Right lobe of liver (tissue), 6 donors: Measurements from ENCODE around the gene VTN. TPM values are rescaled to one million over a fixed set of nuclear protein-coding genes. Genes with fewer than 3 reads are reported as not detected.

ENCODE experiments used
- ATAC-seq, 4 donors: fragments of 200-7000 bp; cut with Tn5 transposase; one replicate each; pipeline ENCODE4 v1.9.1; 2020; ENCODE audit warnings: mild to moderate bottlenecking in 4 of 4, moderate library complexity in 4 of 4
- DNase-seq, 3 donors: peaks; one replicate each; pipeline ENCODE4 v3.0.0-alpha.2; 2020
- H3K27ac ChIP-seq, 3 donors: fragments of 200-600 bp; one replicate each; pipeline ENCODE4 v1.8.0; 2022
- H3K27me3 ChIP-seq, 2 donors: fragments of 200-600 bp; one replicate each; pipeline ENCODE4 v1.8.0; 2022
- H3K36me3 ChIP-seq, 4 donors: fragments of 200-600 bp; sonication (generic) in 1 of 4; one replicate each; pipeline versions ENCODE4 v1.5.1 to v1.8.0; 2017 to 2022; ENCODE audit warnings: control low read depth in 1 of 4
- H3K4me1 ChIP-seq, 4 donors: fragments of 200-600 bp; sonication (generic) in 1 of 4; one replicate each; pipeline versions ENCODE4 v1.5.1 to v1.8.0; 2017 to 2022; ENCODE audit warnings: control low read depth in 1 of 4
- H3K4me3 ChIP-seq, 3 donors: fragments of 200-600 bp; one replicate each; pipeline ENCODE4 v1.8.0; 2022
- H3K9me3 ChIP-seq, 4 donors: fragments of 200-600 bp; sonication (generic) in 1 of 4; one replicate each; pipeline versions ENCODE4 v1.5.1 to v1.8.0; 2017 to 2022; ENCODE audit warnings: control low read depth in 1 of 4
- CTCF ChIP-seq, 4 donors: fragments of 200-600 bp in 3 of 4; fragments of 450-650 bp in 1 of 4; IDR thresholded peaks; one replicate each; pipeline versions ENCODE4 v1.5.1 to v1.8.0; 2016 to 2022; ENCODE audit warnings: antibody characterized with exemption in 4 of 4, mild to moderate bottlenecking in 2 of 4
- POLR2A ChIP-seq: fragments of 450-650 bp; IDR thresholded peaks from one replicate; pipeline ENCODE4 v1.6.1; 2017; ENCODE audit warnings: antibody characterized with exemption, mild to moderate bottlenecking
- WGBS: methylation state at CpG from one replicate; pipeline ENCODE4 v1.1.6; 2018; ENCODE audit warnings: low coverage, low lambda C conversion rate; ENCODE audit not compliant: insufficient coverage; ENCODE audit errors: missing lambda C conversion rate; 5-methylcytosine and 5-hydroxymethylcytosine counted together
- intact Hi-C, 2 donors: fragments of 100-400 bp; cut with DNase I; formaldehyde crosslinking; loops; one replicate each; pipeline versions ENCODE4 v1.11.2 to v1.14.1; 2022
- total RNA-seq, 6 experiments: library from RNA; depleted of rRNA in 2 of 6; stranded (reverse); fragments of >200 nt in 2 of 6; fragmentation: NEBNext Ultra II Directional in 3 of 6; extraction: Animal tissue kit (Norgen Biotek cat#: 25700) in 3 of 6; gene quantifications; one replicate each; pipeline versions ENCODE4 v1.1.0 to v1.2.4, GENCODE V29; 2016 to 2023
- donor health status: DM: no; HTN: yes; CAD: no.
- donor health status: DM: no; HTN: no; CAD: no.
- donor health status: DM: no; HTN: no; CAD: no.
- donor health status: DM: no; HTN: yes; CAD: no.
- donor health status: DM: no; HTN: yes; CAD: no.

Gene VTN
- total RNA-seq, 6 experiments from 2014 or later, result 2,747 to 3,771 (median 3,031) TPM

- Histone ChIP-seq H3K36me3 (peaks cover 4 to 63% (median 38%) of the 10 kb centered on the region in 4 donors), H3K4me3 (no peak overlapping the region), H3K27me3 (no peaks in the 10 kb centered on the region), H3K4me1 (peaks cover 3 to 54% (median 31%) of the 10 kb centered on the region in 4 donors), H3K9me3 (no peaks in the 10 kb centered on the region), H3K27ac (peak overlapping the region in 2 of 3 donors; percentile 86 to 89)
- WGBS, result 25% methylated on average over 2 of the region's 10 CpGs
- intact Hi-C loops, result loop anchor here in 1 of 2 donors (10.0 kb wide), 1 partner anchor 109 kb away; no protein-coding TSS in a partner anchor
- DNase-seq, result no peak
- ATAC-seq, result peak; percentile 14 to 30 (median 22)
- no peak for TF ChIP-seq CTCF (IDR thresholded peaks at IDR 0.05)
- no peak for TF ChIP-seq POLR2A
Measured at GRCh38 chr17:28343491-28343932, 26.6 kb downstream of the VTN start.

- peaks cover 3 to 52% (median 24%) of the 10 kb centered on the region in 4 donors for H3K4me1 ChIP-seq
- peak overlapping the region in 1 of 3 donors; percentile 89 for H3K27ac ChIP-seq
- WGBS, result 92% methylated on average over 7 of the region's 14 CpGs
Measured at GRCh38 chr17:28342313-28342712, 27.8 kb downstream of the VTN start.

GRCh38 chr17:28341516-28341915 lies 28.6 kb downstream of the VTN start:
- TF ChIP-seq CTCF (IDR thresholded peaks at IDR 0.05) (no peak), POLR2A (no peak)
- Histone ChIP-seq H3K4me3 (no peak overlapping the region), H3K27me3 (no peaks in the 10 kb centered on the region), H3K27ac (no peak overlapping the region), H3K36me3 (peaks cover 4 to 53% (median 32%) of the 10 kb centered on the region in 4 donors), H3K4me1 (peaks cover 0 to 53% (median 25%) of the 10 kb centered on the region in 4 donors), H3K9me3 (no peaks in the 10 kb centered on the region)
- 96% methylated on average over 3 of the region's 11 CpGs for WGBS
- ATAC-seq (no peak), DNase-seq (no peak)
- intact Hi-C loops, result loop anchor here in 1 of 2 donors (10.0 kb wide), 1 partner anchor 107 kb away; no protein-coding TSS in a partner anchor

More at GRCh38 chr17:28342313-28342712, 27.8 kb downstream of the VTN start:
- no peak for TF ChIP-seq CTCF (IDR thresholded peaks at IDR 0.05)
- no peak for TF ChIP-seq POLR2A
- intact Hi-C loops, result loop anchor here in 1 of 2 donors (10.0 kb wide), 1 partner anchor 108 kb away; no protein-coding TSS in a partner anchor
- Histone ChIP-seq H3K9me3 (no peaks in the 10 kb centered on the region), H3K27me3 (no peaks in the 10 kb centered on the region), H3K36me3 (peaks cover 4 to 53% (median 32%) of the 10 kb centered on the region in 4 donors), H3K4me3 (no peak overlapping the region)
- DNase-seq, result no peak
- no peak for ATAC-seq

- TF ChIP-seq CTCF (IDR thresholded peaks at IDR 0.05) (no peak), POLR2A (no peak)
- no peak for ATAC-seq
- Histone ChIP-seq H3K27ac (no peak overlapping the region), H3K4me3 (no peak overlapping the region), H3K27me3 (no peaks in the 10 kb centered on the region), H3K9me3 (no peaks in the 10 kb centered on the region), H3K36me3 (peaks cover 4 to 53% (median 32%) of the 10 kb centered on the region in 4 donors), H3K4me1 (peaks cover 0 to 45% (median 21%) of the 10 kb centered on the region in 4 donors)
- intact Hi-C loops, result loop anchor here in 1 of 2 donors (10.0 kb wide), 1 partner anchor 106 kb away; no protein-coding TSS in a partner anchor
- DNase-seq, result no peak
- WGBS, result 67% methylated on average over 1 of the region's 6 CpGs
Measured at GRCh38 chr17:28340374-28340773, 29.7 kb downstream of the VTN start.
